ENCODE results near the gene PROK1. TPM values are rescaled to one million over a fixed set of nuclear protein-coding genes. Genes with fewer than 3 reads are reported as not detected.

The PROK1 gene
- total and polyA plus RNA-seq, 2 donors (not counting 1 experiment from before 2014, with no cell fraction given) = not detected

- H3K9ac ChIP-seq (ENCODE audit: low read length) = no peak overlapping the region
- no peak overlapping the region for H3K4me3 Mint-ChIP-seq
- ChIA-PET CTCF (interaction anchor here (0.7 to 2.0 kb wide), 3 partner anchors 27 to 236 kb away, joined by 3 to 7 read pairs (median 3); partner anchors contain the start of gene KCNC4), POLR2A (no interaction called here)
- H3K27ac Mint-ChIP-seq = no peak overlapping the region
- no peaks in the 10 kb centered on the region for H3K4me1 ChIP-seq (ENCODE audit: control insufficient read depth in 2 of 2, insufficient read depth in 2 of 2, low read length in 2 of 2)
- no peak overlapping the region for H3K27ac ChIP-seq (ENCODE audit: low read length in 2 of 2)
- TF ChIP-seq EZH2 (IDR thresholded peaks at IDR 0.05; ENCODE audit: borderline replicate concordance, insufficient read depth, low read depth, low read length, poor library complexity, severe bottlenecking) (no peak), CTCF (IDR thresholded peaks at IDR 0.05) (no peak)
- no peak overlapping the region for H3K4me3 ChIP-seq (ENCODE audit: control extremely low read depth in 1 of 5, extremely low read depth in 1 of 5, insufficient read depth in 1 of 5, low read depth in 2 of 5, low read length in 4 of 5)
- no peaks in the 10 kb centered on the region for H4K20me1 ChIP-seq (ENCODE audit: control insufficient read depth, insufficient read depth, low read length, poor library complexity, severe bottlenecking)
- H3K36me3 ChIP-seq (replicated peaks in 1 of 2; ENCODE audit: control extremely low read depth in 1 of 2, control insufficient read depth in 1 of 2, extremely low read depth in 1 of 2, insufficient read depth in 2 of 2, low read length in 1 of 2) = no peaks in the 10 kb centered on the region
- no CpG with 5 or more reads among the region's 2 CpGs for WGBS (ENCODE audit: insufficient coverage)
- DNase-seq = no peak
- no peaks in the 10 kb centered on the region for H3K4me1 Mint-ChIP-seq
- no peaks in the 10 kb centered on the region for H3K9me3 ChIP-seq (ENCODE audit: control extremely low read depth in 1 of 3, control insufficient read depth in 2 of 3, insufficient read depth in 1 of 3, low read length in 2 of 3)
- peaks cover 0 to 4% (median 1%) of the 10 kb centered on the region in 4 experiments for H3K27me3 ChIP-seq (replicated peaks in 1 of 4; ENCODE audit: control extremely low read depth in 1 of 4, control insufficient read depth in 3 of 4, insufficient read depth in 4 of 4, low read length in 3 of 4)
- no peak overlapping the region for H3K4me2 ChIP-seq (replicated peaks; ENCODE audit: low read depth, low read length, poor library complexity, severe bottlenecking)
- H3K9me3 Mint-ChIP-seq (ENCODE audit: insufficient read depth) = no peaks in the 10 kb centered on the region
- no peaks in the 10 kb centered on the region for H3K79me2 ChIP-seq (ENCODE audit: control insufficient read depth, insufficient read depth, low read length)
- H3K27me3 Mint-ChIP-seq = peaks cover 23% of the 10 kb centered on the region
- intact Hi-C loops (cut with micrococcal nuclease) = no loop called here
- ATAC-seq (ENCODE audit: low read depth) = no peak
- H2AFZ ChIP-seq (ENCODE audit: insufficient read depth, low read depth, low read length, poor library complexity, severe bottlenecking) = no peak overlapping the region
Measured at GRCh38 chr1:110433213-110433612, 17.7 kb upstream of the PROK1 start.

GRCh38 chr1:110433803-110434202 is 17.1 kb upstream of the PROK1 start:
- WGBS (ENCODE audit: insufficient coverage) = 46% methylated on average over 3 of the region's 3 CpGs
- Mint-ChIP-seq H3K9me3 (ENCODE audit: insufficient read depth) (no peaks in the 10 kb centered on the region), H3K4me1 (no peaks in the 10 kb centered on the region), H3K27me3 (peaks cover 28% of the 10 kb centered on the region), H3K27ac (no peak overlapping the region), H3K4me3 (no peak overlapping the region)
- no peaks in the 10 kb centered on the region for H3K79me2 ChIP-seq (ENCODE audit: control insufficient read depth, insufficient read depth, low read length)
- no peak overlapping the region for H3K9ac ChIP-seq (ENCODE audit: low read length)
- H3K4me2 ChIP-seq (replicated peaks; ENCODE audit: low read depth, low read length, poor library complexity, severe bottlenecking) = no peak overlapping the region
- no peaks in the 10 kb centered on the region for H3K4me1 ChIP-seq (ENCODE audit: control insufficient read depth in 2 of 2, insufficient read depth in 2 of 2, low read length in 2 of 2)
- DNase-seq (no peak), ATAC-seq (ENCODE audit: low read depth) (no peak)
- no peak overlapping the region for H2AFZ ChIP-seq (ENCODE audit: insufficient read depth, low read depth, low read length, poor library complexity, severe bottlenecking)
- CTCF ChIA-PET = interaction anchor here (0.7 to 2.0 kb wide), 4 partner anchors 27 to 237 kb away, joined by 3 to 7 read pairs (median 3); partner anchors contain the start of gene KCNC4
- H3K27me3 ChIP-seq (replicated peaks in 1 of 4; ENCODE audit: control extremely low read depth in 1 of 4, control insufficient read depth in 3 of 4, insufficient read depth in 4 of 4, low read length in 3 of 4) = peaks cover 0 to 4% (median 3%) of the 10 kb centered on the region in 4 experiments
- H3K4me3 ChIP-seq (ENCODE audit: control extremely low read depth in 1 of 5, extremely low read depth in 1 of 5, insufficient read depth in 1 of 5, low read depth in 2 of 5, low read length in 4 of 5) = no peak overlapping the region
- no peak overlapping the region for H3K27ac ChIP-seq (ENCODE audit: low read length in 2 of 2)
- POLR2A ChIA-PET = no interaction called here
- intact Hi-C loops (cut with micrococcal nuclease) = no loop called here
- no peaks in the 10 kb centered on the region for H4K20me1 ChIP-seq (ENCODE audit: control insufficient read depth, insufficient read depth, low read length, poor library complexity, severe bottlenecking)
- no peaks in the 10 kb centered on the region for H3K36me3 ChIP-seq (replicated peaks in 1 of 2; ENCODE audit: control extremely low read depth in 1 of 2, control insufficient read depth in 1 of 2, extremely low read depth in 1 of 2, insufficient read depth in 2 of 2, low read length in 1 of 2)
- H3K9me3 ChIP-seq (ENCODE audit: control extremely low read depth in 1 of 3, control insufficient read depth in 2 of 3, insufficient read depth in 1 of 3, low read length in 2 of 3) = no peaks in the 10 kb centered on the region
- no peak for TF ChIP-seq EZH2 (IDR thresholded peaks at IDR 0.05; ENCODE audit: borderline replicate concordance, insufficient read depth, low read depth, low read length, poor library complexity, severe bottlenecking)
- TF ChIP-seq CTCF (IDR thresholded peaks at IDR 0.05) = no peak

Data from B cell (primary cell).